ENCODE measurements around the gene ZBTB47. TPM values are rescaled to one million over a fixed set of nuclear protein-coding genes. Genes with fewer than 3 reads are reported as not detected.

ZBTB47 gene
- total RNA-seq, 3 donors from 2014 or later (not counting 1 experiment from before 2014, with no cell fraction given), result 2.1 to 3.0 (median 3.0) TPM

GRCh38 chr3:42703695-42704025 is 50.2 kb downstream of the ZBTB47 start:
- no peaks in the 10 kb centered on the region for H3K27me3 ChIP-seq (ENCODE audit: control insufficient read depth, insufficient read depth, low read length)
- H3K36me3 ChIP-seq (ENCODE audit: control insufficient read depth, insufficient read depth, low read length), result no peaks in the 10 kb centered on the region
- no peaks in the 10 kb centered on the region for H3K36me3 Mint-ChIP-seq
- H3K4me3 Mint-ChIP-seq, result no peak overlapping the region
- peaks cover 9% of the 10 kb centered on the region for H3K4me1 ChIP-seq (ENCODE audit: control insufficient read depth, insufficient read depth, low read length)
- no peak overlapping the region for H3K4me3 ChIP-seq (ENCODE audit: low read length)
- TF ChIP-seq, protein P1, sequence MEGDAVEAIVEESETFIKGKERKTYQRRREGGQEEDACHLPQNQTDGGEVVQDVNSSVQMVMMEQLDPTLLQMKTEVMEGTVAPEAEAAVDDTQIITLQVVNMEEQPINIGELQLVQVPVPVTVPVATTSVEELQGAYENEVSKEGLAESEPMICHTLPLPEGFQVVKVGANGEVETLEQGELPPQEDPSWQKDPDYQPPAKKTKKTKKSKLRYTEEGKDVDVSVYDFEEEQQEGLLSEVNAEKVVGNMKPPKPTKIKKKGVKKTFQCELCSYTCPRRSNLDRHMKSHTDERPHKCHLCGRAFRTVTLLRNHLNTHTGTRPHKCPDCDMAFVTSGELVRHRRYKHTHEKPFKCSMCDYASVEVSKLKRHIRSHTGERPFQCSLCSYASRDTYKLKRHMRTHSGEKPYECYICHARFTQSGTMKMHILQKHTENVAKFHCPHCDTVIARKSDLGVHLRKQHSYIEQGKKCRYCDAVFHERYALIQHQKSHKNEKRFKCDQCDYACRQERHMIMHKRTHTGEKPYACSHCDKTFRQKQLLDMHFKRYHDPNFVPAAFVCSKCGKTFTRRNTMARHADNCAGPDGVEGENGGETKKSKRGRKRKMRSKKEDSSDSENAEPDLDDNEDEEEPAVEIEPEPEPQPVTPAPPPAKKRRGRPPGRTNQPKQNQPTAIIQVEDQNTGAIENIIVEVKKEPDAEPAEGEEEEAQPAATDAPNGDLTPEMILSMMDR (IDR thresholded peaks at IDR 0.05), result no peak
- peaks cover 0 to 12% of the 10 kb centered on the region in 2 donors for H3K4me1 Mint-ChIP-seq
- H3K27me3 Mint-ChIP-seq (ENCODE audit: low read depth in 2 of 2), result peaks cover 0 to 14% of the 10 kb centered on the region in 2 donors
- no peaks in the 10 kb centered on the region for H3K9me3 Mint-ChIP-seq
- H3K9me3 ChIP-seq (ENCODE audit: control insufficient read depth, insufficient read depth, low read length), result no peaks in the 10 kb centered on the region
- ATAC-seq, result no peak
- WGBS (ENCODE audit: insufficient coverage), result 70% methylated on average over 4 of the region's 5 CpGs
- DNase-seq, result no peak
- intact Hi-C loops (cut with micrococcal nuclease), result no loop called here
- H3K27ac Mint-ChIP-seq, result no peak overlapping the region
- no peak overlapping the region for H3K27ac ChIP-seq (ENCODE audit: low read length)

DNA sequence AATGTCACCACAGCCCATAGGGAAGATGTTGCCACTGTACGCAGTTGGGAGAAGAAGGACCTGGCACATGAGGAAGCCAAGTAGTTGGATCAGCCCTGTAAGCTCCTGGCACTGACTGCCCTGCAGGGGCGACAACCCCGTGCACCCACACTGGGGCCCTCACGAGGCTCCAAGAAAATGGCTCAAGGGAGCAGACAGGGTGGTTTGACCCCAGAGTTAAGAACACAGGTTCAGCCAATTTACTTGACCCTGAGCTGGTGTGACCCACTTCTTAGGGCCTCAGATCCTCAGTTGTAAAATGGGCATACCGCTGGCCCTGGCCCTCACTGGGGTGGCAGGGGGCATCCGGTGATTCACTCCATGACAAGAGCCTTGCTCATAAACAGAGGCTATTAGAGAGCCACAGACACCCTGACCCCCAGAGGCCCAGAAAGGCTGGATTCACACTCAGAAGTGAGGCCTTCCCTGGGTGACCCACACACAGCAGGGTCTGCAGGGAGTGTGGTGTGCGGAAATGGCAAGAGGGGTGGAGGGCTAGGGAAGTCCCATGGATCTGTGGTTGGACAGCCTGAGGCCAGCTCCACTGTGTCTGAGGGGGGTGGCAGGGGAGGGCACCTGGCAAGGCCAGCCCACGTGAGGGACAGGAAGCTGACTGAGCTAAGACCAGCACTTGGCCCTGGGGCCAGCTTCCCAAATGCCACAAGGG is 50.8 kb downstream of the ZBTB47 start:
- Mint-ChIP-seq H3K27me3 (ENCODE audit: low read depth in 2 of 2) (peaks cover 0 to 14% of the 10 kb centered on the region in 2 donors), H3K27ac (no peak overlapping the region), H3K4me1 (peaks cover 0 to 9% of the 10 kb centered on the region in 2 donors), H3K4me3 (no peak overlapping the region), H3K9me3 (no peaks in the 10 kb centered on the region), H3K36me3 (no peaks in the 10 kb centered on the region)
- ATAC-seq (no peak), DNase-seq (no peak)
- no peaks in the 10 kb centered on the region for H3K9me3 ChIP-seq (ENCODE audit: control insufficient read depth, insufficient read depth, low read length)
- H3K27ac ChIP-seq (ENCODE audit: low read length), result no peak overlapping the region
- no peak overlapping the region for H3K4me3 ChIP-seq (ENCODE audit: low read length)
- intact Hi-C loops (cut with micrococcal nuclease), result no loop called here
- TF ChIP-seq, protein P1 (IDR thresholded peaks at IDR 0.05), result no peak
- WGBS (ENCODE audit: insufficient coverage), result 87% methylated on average over 8 of the region's 8 CpGs
- H3K4me1 ChIP-seq (ENCODE audit: control insufficient read depth, insufficient read depth, low read length), result peaks cover 2% of the 10 kb centered on the region
- no peaks in the 10 kb centered on the region for H3K27me3 ChIP-seq (ENCODE audit: control insufficient read depth, insufficient read depth, low read length)
- H3K36me3 ChIP-seq (ENCODE audit: control insufficient read depth, insufficient read depth, low read length), result no peaks in the 10 kb centered on the region

DNA sequence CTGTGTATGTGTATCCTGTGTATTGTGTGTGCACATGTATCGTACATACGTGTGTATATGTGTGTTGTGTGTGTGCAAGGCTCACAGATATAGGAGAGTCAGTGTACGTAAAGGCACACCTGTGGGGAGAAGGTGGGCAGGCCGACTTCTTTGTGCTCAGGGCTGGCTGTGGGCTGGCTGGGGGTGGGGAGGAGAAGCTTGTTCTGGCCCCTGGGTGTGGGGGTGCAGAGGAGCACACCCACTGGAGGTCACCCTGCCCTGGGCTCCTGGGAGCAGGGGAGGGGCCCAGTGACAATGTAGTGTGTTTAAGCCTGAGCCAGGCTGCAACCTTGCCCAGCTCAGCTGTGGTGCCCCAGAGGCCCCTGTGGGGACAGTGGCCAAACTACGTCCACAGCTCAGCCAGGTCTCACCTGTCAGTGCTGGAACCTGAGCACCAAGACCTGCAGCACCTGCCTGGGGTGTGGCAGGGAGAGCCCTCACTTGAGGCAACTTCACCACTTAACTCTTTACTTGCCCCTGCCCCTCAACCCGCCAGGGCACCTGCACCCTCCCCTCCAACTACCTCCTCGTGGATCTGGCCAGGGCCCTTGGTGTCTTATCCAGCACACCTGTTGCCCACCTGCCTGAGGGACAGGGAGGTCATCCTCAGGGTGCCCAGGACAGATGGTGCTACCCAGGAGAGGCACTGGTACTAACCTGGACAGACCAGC is 51.7 kb downstream of the ZBTB47 start:
- Histone ChIP-seq H3K27me3 (ENCODE audit: control insufficient read depth, insufficient read depth, low read length) (no peaks in the 10 kb centered on the region), H3K4me3 (ENCODE audit: low read length) (no peak overlapping the region), H3K36me3 (ENCODE audit: control insufficient read depth, insufficient read depth, low read length) (no peaks in the 10 kb centered on the region), H3K4me1 (ENCODE audit: control insufficient read depth, insufficient read depth, low read length) (no peaks in the 10 kb centered on the region), H3K27ac (ENCODE audit: low read length) (no peak overlapping the region), H3K9me3 (ENCODE audit: control insufficient read depth, insufficient read depth, low read length) (no peaks in the 10 kb centered on the region)
- no peak overlapping the region for H3K27ac Mint-ChIP-seq
- TF ChIP-seq, protein P1 (IDR thresholded peaks at IDR 0.05), result no peak
- DNase-seq (no peak), ATAC-seq (no peak)
- H3K4me3 Mint-ChIP-seq, result no peak overlapping the region
- 82% methylated on average over 7 of the region's 7 CpGs for WGBS (ENCODE audit: insufficient coverage)
- peaks cover 0 to 11% of the 10 kb centered on the region in 2 donors for H3K27me3 Mint-ChIP-seq (ENCODE audit: low read depth in 2 of 2)
- H3K9me3 Mint-ChIP-seq, result no peaks in the 10 kb centered on the region
- peaks cover 0 to 9% of the 10 kb centered on the region in 2 donors for H3K4me1 Mint-ChIP-seq
- intact Hi-C loops (cut with micrococcal nuclease), result no loop called here
- no peaks in the 10 kb centered on the region for H3K36me3 Mint-ChIP-seq

Measured in natural killer cell (primary cell).